Caco-2 (cell line): ENCODE results near the gene MACROD1. TPM values are rescaled to one million over a fixed set of nuclear protein-coding genes. Genes with fewer than 3 reads are reported as not detected.

Experiments used
- BruUV-seq: library from RNA; stranded (reverse); fragments of 400-500 nt; replicated peaks from 2 replicates; lab custom pipeline; 2021; lab: Mats Ljungman, UMichigan
- CTCF ChIA-PET: fragments of 300-600 bp; sonication (Branson Sonifier 250); formaldehyde crosslinking; loops from one replicate; lab custom pipeline; 2022; ENCODE audit warnings: antibody characterized with exemption; lab: Charles Lee
- POLR2A ChIA-PET: fragments of 300-600 bp; sonication (Branson Sonifier 250); formaldehyde crosslinking; loops from one replicate; lab custom pipeline; 2022; ENCODE audit warnings: antibody characterized with exemption; lab: Charles Lee
- DNase-seq, 2 experiments: peaks; one replicate each; pipeline versions ENCODE4 v3.0.0 to v3.0.0-alpha.2; 2020 to 2022
- H3K27me3 ChIP-seq: replicated peaks from 2 replicates; pipeline ENCODE4 v1.6.0; 2011; ENCODE audit warnings: low read length; ENCODE audit not compliant: control insufficient read depth, insufficient read depth
- H3K36me3 ChIP-seq: 2 replicates; pipeline ENCODE4 v1.5.1; 2011; ENCODE audit warnings: low read length; ENCODE audit not compliant: control insufficient read depth, insufficient read depth
- H3K4me1 ChIP-seq: fragments of 250-450 bp; sonication (Bioruptor Pico); 2 replicates; pipeline ENCODE4 v1.5.1; 2020; ENCODE audit warnings: mild to moderate bottlenecking
- H3K4me3 ChIP-seq: 2 replicates; pipeline ENCODE4 v1.5.1; 2011; ENCODE audit warnings: low read depth, mild to moderate bottlenecking, control low read depth, low read length
- H3K9me3 ChIP-seq: fragments of 250-450 bp; sonication (Bioruptor Pico); 2 replicates; pipeline ENCODE4 v1.5.1; 2020; ENCODE audit warnings: mild to moderate bottlenecking, moderate library complexity
- H3K27ac Mint-ChIP-seq: one replicate; pipeline ENCODE4 v1.8.0; 2022; ENCODE audit warnings: mixed read lengths; ENCODE audit not compliant: unreplicated experiment
- H3K27me3 Mint-ChIP-seq: one replicate; pipeline ENCODE4 v1.8.0; 2022; ENCODE audit warnings: mixed read lengths; ENCODE audit not compliant: insufficient read depth, unreplicated experiment
- H3K36me3 Mint-ChIP-seq: one replicate; pipeline ENCODE4 v1.8.0; 2022; ENCODE audit warnings: mild to moderate bottlenecking, mixed read lengths; ENCODE audit not compliant: insufficient read depth, unreplicated experiment
- H3K4me1 Mint-ChIP-seq: one replicate; pipeline ENCODE4 v1.8.0; 2022; ENCODE audit warnings: low read depth, mixed read lengths; ENCODE audit not compliant: unreplicated experiment
- H3K4me3 Mint-ChIP-seq: one replicate; pipeline ENCODE4 v1.8.0; 2022; ENCODE audit warnings: mild to moderate bottlenecking, moderate library complexity, mixed read lengths; ENCODE audit not compliant: unreplicated experiment
- H3K9me3 Mint-ChIP-seq: one replicate; pipeline ENCODE4 v1.8.0; 2022; ENCODE audit warnings: mixed read lengths; ENCODE audit not compliant: unreplicated experiment
- intact Hi-C: fragments of 100-400 bp; cut with micrococcal nuclease; formaldehyde crosslinking; loops from one replicate; pipeline ENCODE4 v1.10.0; 2022; ENCODE audit not compliant: unreplicated experiment
- total RNA-seq: library from RNA; stranded (reverse); gene quantifications from 2 replicates; pipeline ENCODE4 v1.2.3, GENCODE V29; 2022
- TF ChIP-seq, protein P1 (sequence below), 2 experiments: fragments of 200-600 bp in 1 of 2; IDR thresholded peaks; 1 replicate in 1 of 2; 2 replicates in 1 of 2; pipeline versions ENCODE4 v1.5.1 to v1.8.0; 2011 to 2022; ENCODE audit warnings: antibody characterized with exemption in 1 of 2, control low read depth in 1 of 2, inconsistent platforms in 1 of 2, low read depth in 1 of 2, low read length in 1 of 2, mild to moderate bottlenecking in 1 of 2, moderate library complexity in 1 of 2; ENCODE audit not compliant: insufficient read depth in 1 of 2, severe bottlenecking in 1 of 2, unreplicated experiment in 1 of 2

The MACROD1 gene
- total RNA-seq, 1 experiment from 2014 or later, result 29.6 TPM

DNA sequence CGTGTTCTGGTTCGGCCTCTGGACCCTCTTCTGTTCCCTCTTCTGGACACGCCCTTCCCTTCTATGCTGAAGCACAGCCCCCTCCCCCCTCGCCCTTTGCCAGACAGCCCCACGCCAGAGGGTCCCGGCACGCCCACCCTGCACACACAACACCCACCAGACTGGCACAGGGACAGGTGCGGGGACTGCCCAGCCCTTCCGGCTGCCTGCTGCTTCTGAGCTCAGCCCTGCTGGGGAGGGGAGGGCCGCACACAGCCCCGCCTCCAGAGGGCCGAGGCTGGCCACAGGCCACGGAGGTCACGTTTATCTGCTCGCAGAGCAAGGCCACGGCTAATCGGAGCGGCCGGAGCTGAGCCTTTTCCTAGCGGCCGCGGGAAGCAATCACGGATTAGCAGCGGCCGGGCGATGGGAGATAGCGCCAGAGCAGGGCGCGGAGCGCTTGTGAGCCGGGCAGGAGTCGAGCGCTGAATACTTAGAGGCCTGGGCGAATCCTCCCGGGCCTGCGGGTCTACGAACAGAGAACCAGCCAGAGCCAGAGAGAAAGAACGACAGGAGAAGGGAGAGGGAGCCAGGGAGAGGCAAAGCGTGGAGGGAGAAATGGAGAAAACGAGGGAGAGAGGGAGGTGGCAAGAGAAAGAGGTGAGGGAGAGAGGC lies 158.2 kb downstream of the MACROD1 start:
- no peak overlapping the region for H3K4me3 Mint-ChIP-seq
- no peaks in the 10 kb centered on the region for H3K27me3 ChIP-seq
- peaks cover 37% of the 10 kb centered on the region for H3K36me3 Mint-ChIP-seq
- intact Hi-C loops, result no loop called here
- H3K4me3 ChIP-seq, result no peak overlapping the region
- H3K27ac Mint-ChIP-seq, result no peak overlapping the region
- no peaks in the 10 kb centered on the region for H3K36me3 ChIP-seq
- H3K27me3 Mint-ChIP-seq, result no peaks in the 10 kb centered on the region
- POLR2A ChIA-PET, result no interaction called here
- H3K9me3 ChIP-seq, result no peaks in the 10 kb centered on the region
- no peak for DNase-seq
- no TSS peak for BruUV-seq
- H3K4me1 Mint-ChIP-seq, result no peaks in the 10 kb centered on the region
- H3K4me1 ChIP-seq, result no peaks in the 10 kb centered on the region
- TF ChIP-seq, protein P1, sequence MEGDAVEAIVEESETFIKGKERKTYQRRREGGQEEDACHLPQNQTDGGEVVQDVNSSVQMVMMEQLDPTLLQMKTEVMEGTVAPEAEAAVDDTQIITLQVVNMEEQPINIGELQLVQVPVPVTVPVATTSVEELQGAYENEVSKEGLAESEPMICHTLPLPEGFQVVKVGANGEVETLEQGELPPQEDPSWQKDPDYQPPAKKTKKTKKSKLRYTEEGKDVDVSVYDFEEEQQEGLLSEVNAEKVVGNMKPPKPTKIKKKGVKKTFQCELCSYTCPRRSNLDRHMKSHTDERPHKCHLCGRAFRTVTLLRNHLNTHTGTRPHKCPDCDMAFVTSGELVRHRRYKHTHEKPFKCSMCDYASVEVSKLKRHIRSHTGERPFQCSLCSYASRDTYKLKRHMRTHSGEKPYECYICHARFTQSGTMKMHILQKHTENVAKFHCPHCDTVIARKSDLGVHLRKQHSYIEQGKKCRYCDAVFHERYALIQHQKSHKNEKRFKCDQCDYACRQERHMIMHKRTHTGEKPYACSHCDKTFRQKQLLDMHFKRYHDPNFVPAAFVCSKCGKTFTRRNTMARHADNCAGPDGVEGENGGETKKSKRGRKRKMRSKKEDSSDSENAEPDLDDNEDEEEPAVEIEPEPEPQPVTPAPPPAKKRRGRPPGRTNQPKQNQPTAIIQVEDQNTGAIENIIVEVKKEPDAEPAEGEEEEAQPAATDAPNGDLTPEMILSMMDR (IDR thresholded peaks at IDR 0.05; ENCODE audit: insufficient read depth in 1 of 2, low read depth in 1 of 2, low read length in 1 of 2, severe bottlenecking in 1 of 2, unreplicated experiment in 1 of 2), result no peak
- CTCF ChIA-PET, result no interaction called here
- no peaks in the 10 kb centered on the region for H3K9me3 Mint-ChIP-seq

DNA sequence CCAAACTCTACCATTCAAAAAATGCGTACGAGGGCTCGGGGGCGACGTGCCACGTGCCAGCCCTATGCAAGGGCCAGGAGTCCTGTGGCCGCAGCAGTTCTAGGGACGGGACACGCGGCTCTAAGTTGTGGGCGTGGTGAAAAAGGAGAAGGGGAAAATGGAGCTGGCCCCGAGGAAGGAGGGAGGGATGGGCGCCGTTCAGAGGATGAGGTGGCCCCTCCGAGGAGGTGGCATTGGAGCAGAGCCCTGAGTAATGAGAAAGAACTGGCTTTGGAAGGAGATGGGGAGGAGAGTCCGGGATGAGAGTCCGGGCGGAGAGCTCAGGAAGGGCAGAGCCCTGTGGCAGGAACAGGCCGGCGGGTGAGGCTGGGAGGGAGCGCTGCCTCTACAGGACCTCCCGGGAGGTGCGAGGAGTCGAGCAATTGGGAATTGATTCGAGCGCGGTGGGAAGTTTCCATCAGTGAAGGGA lies 158.7 kb downstream of the MACROD1 start:
- Histone ChIP-seq H3K27me3 (no peaks in the 10 kb centered on the region), H3K4me1 (no peaks in the 10 kb centered on the region), H3K4me3 (no peak overlapping the region), H3K36me3 (no peaks in the 10 kb centered on the region), H3K9me3 (no peaks in the 10 kb centered on the region)
- ChIA-PET CTCF (no interaction called here), POLR2A (no interaction called here)
- Mint-ChIP-seq H3K9me3 (no peaks in the 10 kb centered on the region), H3K4me3 (no peak overlapping the region), H3K4me1 (no peaks in the 10 kb centered on the region), H3K27me3 (no peaks in the 10 kb centered on the region), H3K36me3 (peaks cover 43% of the 10 kb centered on the region), H3K27ac (peak overlapping the region; percentile 1)
- no TSS peak for BruUV-seq
- TF ChIP-seq, protein P1 (IDR thresholded peaks at IDR 0.05; ENCODE audit: insufficient read depth in 1 of 2, low read depth in 1 of 2, low read length in 1 of 2, severe bottlenecking in 1 of 2, unreplicated experiment in 1 of 2), result peak in 1 of 2 experiments; percentile 11
- intact Hi-C loops, result no loop called here
- no peak for DNase-seq

DNA sequence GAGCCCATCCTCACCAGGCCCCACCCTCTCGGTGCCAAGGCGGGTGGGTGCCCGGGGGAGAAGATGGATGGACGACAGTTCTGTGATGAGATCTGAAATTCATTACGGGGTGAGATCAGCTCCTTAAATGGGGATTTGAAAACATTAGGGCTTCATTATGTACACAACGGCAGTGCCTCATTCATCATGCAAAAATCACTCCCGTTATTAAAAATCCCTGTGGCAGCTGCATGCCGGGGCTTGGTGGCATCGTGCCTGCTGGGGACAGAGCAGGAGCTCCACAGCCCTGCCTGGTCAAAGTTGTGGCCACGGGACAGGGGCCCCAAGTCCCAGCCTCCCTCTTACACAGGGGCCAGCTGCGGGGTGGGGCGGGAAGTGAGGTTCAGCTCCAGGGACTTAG lies 159.5 kb downstream of the MACROD1 start:
- Mint-ChIP-seq H3K4me1 (no peaks in the 10 kb centered on the region), H3K9me3 (no peaks in the 10 kb centered on the region), H3K4me3 (no peak overlapping the region), H3K36me3 (peaks cover 43% of the 10 kb centered on the region), H3K27ac (no peak overlapping the region), H3K27me3 (no peaks in the 10 kb centered on the region)
- intact Hi-C loops, result no loop called here
- ChIA-PET CTCF (no interaction called here), POLR2A (no interaction called here)
- Histone ChIP-seq H3K4me1 (no peaks in the 10 kb centered on the region), H3K36me3 (no peaks in the 10 kb centered on the region), H3K27me3 (no peaks in the 10 kb centered on the region), H3K4me3 (no peak overlapping the region), H3K9me3 (no peaks in the 10 kb centered on the region)
- no TSS peak for BruUV-seq
- DNase-seq, result no peak
- TF ChIP-seq, protein P1 (IDR thresholded peaks at IDR 0.05; ENCODE audit: insufficient read depth in 1 of 2, low read depth in 1 of 2, low read length in 1 of 2, severe bottlenecking in 1 of 2, unreplicated experiment in 1 of 2), result no peak
